ENCODE measurements around the gene GDF10.

GDF10 gene

GRCh38 chr10:47258921-47259320 lies 41.1 kb upstream of the GDF10 start (continued):
- no peak for TF ChIP-seq ZNF221 (tag by site-specific recombination; IDR thresholded peaks at IDR 0.05; ENCODE audit: borderline replicate concordance)
- TF ChIP-seq ZFP3 (tag by site-specific recombination; IDR thresholded peaks at IDR 0.05; ENCODE audit: low read depth): no peak
- TF ChIP-seq, protein P1, sequence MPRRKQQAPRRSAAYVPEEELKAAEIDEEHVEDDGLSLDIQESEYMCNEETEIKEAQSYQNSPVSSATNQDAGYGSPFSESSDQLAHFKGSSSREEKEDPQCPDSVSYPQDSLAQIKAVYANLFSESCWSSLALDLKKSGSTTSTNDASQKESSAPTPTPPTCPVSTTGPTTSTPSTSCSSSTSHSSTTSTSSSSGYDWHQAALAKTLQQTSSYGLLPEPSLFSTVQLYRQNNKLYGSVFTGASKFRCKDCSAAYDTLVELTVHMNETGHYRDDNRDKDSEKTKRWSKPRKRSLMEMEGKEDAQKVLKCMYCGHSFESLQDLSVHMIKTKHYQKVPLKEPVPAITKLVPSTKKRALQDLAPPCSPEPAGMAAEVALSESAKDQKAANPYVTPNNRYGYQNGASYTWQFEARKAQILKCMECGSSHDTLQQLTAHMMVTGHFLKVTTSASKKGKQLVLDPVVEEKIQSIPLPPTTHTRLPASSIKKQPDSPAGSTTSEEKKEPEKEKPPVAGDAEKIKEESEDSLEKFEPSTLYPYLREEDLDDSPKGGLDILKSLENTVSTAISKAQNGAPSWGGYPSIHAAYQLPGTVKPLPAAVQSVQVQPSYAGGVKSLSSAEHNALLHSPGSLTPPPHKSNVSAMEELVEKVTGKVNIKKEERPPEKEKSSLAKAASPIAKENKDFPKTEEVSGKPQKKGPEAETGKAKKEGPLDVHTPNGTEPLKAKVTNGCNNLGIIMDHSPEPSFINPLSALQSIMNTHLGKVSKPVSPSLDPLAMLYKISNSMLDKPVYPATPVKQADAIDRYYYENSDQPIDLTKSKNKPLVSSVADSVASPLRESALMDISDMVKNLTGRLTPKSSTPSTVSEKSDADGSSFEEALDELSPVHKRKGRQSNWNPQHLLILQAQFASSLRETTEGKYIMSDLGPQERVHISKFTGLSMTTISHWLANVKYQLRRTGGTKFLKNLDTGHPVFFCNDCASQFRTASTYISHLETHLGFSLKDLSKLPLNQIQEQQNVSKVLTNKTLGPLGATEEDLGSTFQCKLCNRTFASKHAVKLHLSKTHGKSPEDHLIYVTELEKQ (tag by site-specific recombination; IDR thresholded peaks at IDR 0.05; ENCODE audit: borderline replicate concordance): no peak

GRCh38 chr10:47259466-47259865 lies 40.5 kb upstream of the GDF10 start:
- Histone ChIP-seq H3K36me3 (ENCODE audit: control insufficient read depth in 2 of 2, insufficient read depth in 1 of 2, low read length in 2 of 2) (no peaks in the 10 kb centered on the region), H3K9me3 (ENCODE audit: control insufficient read depth, insufficient read depth, low read depth, low read length) (no peaks in the 10 kb centered on the region), H3K4me1 (ENCODE audit: control insufficient read depth, insufficient read depth, low read length) (no peaks in the 10 kb centered on the region), H3K4me3 (ENCODE audit: low read depth, low read length) (no peak overlapping the region), H3K27ac (ENCODE audit: extremely low read depth, low read depth, low read length) (no peak overlapping the region)
- ChIA-PET CTCF (interaction anchor here (0.6 to 1.8 kb wide), 4 partner anchors 11 to 53 kb away, joined by 3 to 6 read pairs (median 4); no protein-coding TSS in a partner anchor), POLR2A (no interaction called here)
- TF ChIP-seq ZNF239 (tag by site-specific recombination; IDR thresholded peaks at IDR 0.05) (no peak), ZNF626 (tag by site-specific recombination; IDR thresholded peaks at IDR 0.05) (no peak), GLIS1 (tag by site-specific recombination; IDR thresholded peaks at IDR 0.05) (no peak), ZNF654 (tag by site-specific recombination; IDR thresholded peaks at IDR 0.05; ENCODE audit: low read depth) (no peak), ZNF473 (tag by site-specific recombination; IDR thresholded peaks at IDR 0.05) (no peak), ZNF223 (tag by site-specific recombination; IDR thresholded peaks at IDR 0.05) (no peak)

GRCh38 chr10:47260505-47261111 lies 39.4 kb upstream of the GDF10 start:
- no peaks in the 10 kb centered on the region for H3K9me3 ChIP-seq (ENCODE audit: control insufficient read depth, insufficient read depth, low read depth, low read length)
- no peaks in the 10 kb centered on the region for H3K4me1 ChIP-seq (ENCODE audit: control insufficient read depth, insufficient read depth, low read length)
- ChIA-PET POLR2A (no interaction called here), CTCF (interaction anchor here (0.5 to 1.8 kb wide), 4 partner anchors 13 to 53 kb away, joined by 3 to 6 read pairs (median 4); no protein-coding TSS in a partner anchor)
- H3K36me3 ChIP-seq (ENCODE audit: control insufficient read depth in 2 of 2, insufficient read depth in 1 of 2, low read length in 2 of 2): no peaks in the 10 kb centered on the region
- H3K27ac ChIP-seq (ENCODE audit: extremely low read depth, low read depth, low read length): no peak overlapping the region
- TF ChIP-seq SP2 (tag by site-specific recombination; IDR thresholded peaks at IDR 0.05) (no peak), SP3 (tag by site-specific recombination; IDR thresholded peaks at IDR 0.05) (no peak), KLF16 (tag by site-specific recombination; IDR thresholded peaks at IDR 0.05) (no peak), ZNF747 (tag by site-specific recombination; IDR thresholded peaks at IDR 0.05) (no peak), ZNF529 (tag by site-specific recombination; IDR thresholded peaks at IDR 0.05; ENCODE audit: insufficient replicate concordance) (no peak), ZNF776 (tag by site-specific recombination; IDR thresholded peaks at IDR 0.05; ENCODE audit: borderline replicate concordance) (no peak)
- no peak overlapping the region for H3K4me3 ChIP-seq (ENCODE audit: low read depth, low read length)

DNA sequence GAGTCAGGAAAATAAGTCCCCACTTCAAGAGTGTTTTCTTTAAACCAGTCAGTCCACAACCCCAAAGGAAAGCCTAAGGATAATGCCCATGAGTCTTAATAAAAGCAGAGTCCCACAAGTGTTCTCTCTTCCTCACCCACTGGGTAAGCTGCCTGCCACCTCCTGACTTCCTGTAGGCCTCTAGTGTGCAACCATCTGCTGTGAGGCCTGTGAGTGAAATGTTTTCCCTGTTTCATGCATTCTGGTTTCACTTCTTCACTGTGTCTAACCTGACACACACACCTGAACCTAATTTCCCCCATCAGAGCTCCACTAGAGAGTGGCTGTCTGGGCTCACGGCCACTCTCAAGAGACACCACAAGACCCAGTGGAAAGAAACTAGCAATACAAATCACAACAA lies 38.9 kb upstream of the GDF10 start:
- TF ChIP-seq ZNF549 (tag by site-specific recombination; IDR thresholded peaks at IDR 0.05) (no peak), ZNF510 (tag by site-specific recombination; IDR thresholded peaks at IDR 0.05; ENCODE audit: insufficient replicate concordance) (no peak), ZNF792 (tag by site-specific recombination; IDR thresholded peaks at IDR 0.05) (no peak), ZNF174 (tag by site-specific recombination; IDR thresholded peaks at IDR 0.05) (no peak)
- ChIA-PET CTCF (interaction anchor here (1.8 kb wide), 1 partner anchor 51 kb away, joined by 6 read pairs; no protein-coding TSS in a partner anchor), POLR2A (no interaction called here)
- no peaks in the 10 kb centered on the region for H3K9me3 ChIP-seq (ENCODE audit: control insufficient read depth, insufficient read depth, low read depth, low read length)
- H3K4me1 ChIP-seq (ENCODE audit: control insufficient read depth, insufficient read depth, low read length): no peaks in the 10 kb centered on the region
- no peaks in the 10 kb centered on the region for H3K36me3 ChIP-seq (ENCODE audit: control insufficient read depth in 2 of 2, insufficient read depth in 1 of 2, low read length in 2 of 2)
- no peak overlapping the region for H3K27ac ChIP-seq (ENCODE audit: extremely low read depth, low read depth, low read length)
- H3K4me3 ChIP-seq (ENCODE audit: low read depth, low read length): no peak overlapping the region
